ENCODE measurements around the gene FBXO5. TPM values are rescaled to one million over a fixed set of nuclear protein-coding genes. Genes with fewer than 3 reads are reported as not detected.

Gene FBXO5, protein sequence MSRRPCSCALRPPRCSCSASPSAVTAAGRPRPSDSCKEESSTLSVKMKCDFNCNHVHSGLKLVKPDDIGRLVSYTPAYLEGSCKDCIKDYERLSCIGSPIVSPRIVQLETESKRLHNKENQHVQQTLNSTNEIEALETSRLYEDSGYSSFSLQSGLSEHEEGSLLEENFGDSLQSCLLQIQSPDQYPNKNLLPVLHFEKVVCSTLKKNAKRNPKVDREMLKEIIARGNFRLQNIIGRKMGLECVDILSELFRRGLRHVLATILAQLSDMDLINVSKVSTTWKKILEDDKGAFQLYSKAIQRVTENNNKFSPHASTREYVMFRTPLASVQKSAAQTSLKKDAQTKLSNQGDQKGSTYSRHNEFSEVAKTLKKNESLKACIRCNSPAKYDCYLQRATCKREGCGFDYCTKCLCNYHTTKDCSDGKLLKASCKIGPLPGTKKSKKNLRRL
- total RNA-seq (2014; rRNA removed; shearing (Covaris generic)), result 68.7 and 87.5 TPM in 2 replicates

DNA sequence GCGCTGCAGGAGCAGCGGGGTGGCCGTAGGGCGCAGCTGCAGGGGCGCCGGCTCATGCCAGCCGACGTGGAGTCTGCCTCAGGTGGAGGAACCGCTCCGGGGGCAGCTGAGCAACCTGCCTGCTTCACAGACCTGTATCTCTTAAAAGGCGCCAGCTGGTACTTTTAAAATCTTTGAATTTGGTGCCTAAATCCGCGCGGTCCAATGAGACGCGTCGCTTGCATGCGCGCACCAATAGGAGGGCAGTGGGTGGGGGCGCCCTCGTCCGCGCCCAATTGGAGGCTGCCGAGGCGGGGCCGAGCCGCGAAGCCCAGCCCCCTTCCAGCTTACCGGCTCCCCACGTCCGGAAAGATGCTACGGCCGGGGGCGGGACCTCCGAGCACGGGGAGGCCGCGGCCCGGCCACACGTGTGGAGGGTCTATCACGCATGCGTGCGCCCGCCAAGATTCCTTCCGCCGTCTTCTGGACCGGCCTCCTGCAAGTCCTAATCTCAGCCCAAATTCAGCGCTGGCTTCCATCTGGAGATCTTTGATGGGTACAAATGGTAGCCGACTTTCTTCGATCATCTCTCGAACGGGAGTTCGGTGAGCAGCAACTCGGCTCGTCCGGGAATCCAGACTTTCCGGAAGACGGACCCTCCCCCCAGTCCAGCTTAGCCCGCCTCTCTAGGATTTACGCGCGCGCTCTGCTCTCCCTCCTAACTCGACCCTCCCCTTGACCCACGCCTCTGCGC is at the start of gene FBXO5:
FBXO5 (minus strand) TSS at position 138 of the 733 bp plus-strand sequence; CDS start at position 56, 82 bp downstream.
- Histone ChIP-seq H3K9me3 (replicated peaks) (no peaks in the 10 kb centered on the region), H3K4me3 (peak within 1 kb of the TSS; percentile 82), H3K27ac (peak within 1 kb of the TSS; percentile 86), H3K4me1 (replicated peaks) (peaks cover 33% of the 10 kb centered on the region), H3K36me3 (peaks cover 56% of the 10 kb centered on the region), H3K27me3 (replicated peaks) (no peaks in the 10 kb centered on the region)
- DNase-seq (ENCODE audit: low read depth in 1 of 2, low spot score in 2 of 2), result peak; percentile 98 to 100

DNA sequence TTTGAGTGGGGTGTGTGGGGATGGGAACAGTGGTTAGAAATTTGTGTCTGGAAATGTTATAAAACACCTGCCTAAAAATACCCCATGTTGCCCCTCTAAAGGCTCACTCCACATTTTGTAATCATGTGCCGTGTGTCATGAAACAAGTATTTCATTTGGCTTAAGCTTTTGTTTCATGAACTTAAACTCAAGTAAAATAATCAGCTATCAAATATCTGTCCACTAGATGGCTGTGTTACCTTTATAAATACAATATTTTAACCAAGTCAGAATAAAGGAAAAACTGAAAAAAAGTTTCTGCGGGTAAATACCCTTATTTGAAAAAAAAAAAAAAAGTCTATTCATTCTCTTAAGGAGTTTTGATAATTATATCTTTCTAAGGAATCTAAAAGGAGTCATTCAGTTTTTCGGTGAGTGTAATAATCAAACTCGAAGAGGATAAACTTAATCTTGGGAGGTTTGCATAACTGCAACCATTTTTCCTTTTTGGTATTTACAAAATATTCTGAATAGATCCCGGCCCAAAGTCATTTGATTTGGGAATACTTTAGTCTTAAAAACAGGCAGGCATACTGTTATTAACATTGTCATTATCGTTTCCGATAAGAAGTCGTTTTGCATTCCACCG is 49.5 kb upstream of the FBXO5 start:
- Histone ChIP-seq H3K36me3 (no peaks in the 10 kb centered on the region), H3K27ac (peak overlapping the region; percentile 17), H3K9me3 (replicated peaks) (no peaks in the 10 kb centered on the region), H3K27me3 (replicated peaks) (no peaks in the 10 kb centered on the region), H3K4me1 (replicated peaks) (peaks cover 37% of the 10 kb centered on the region), H3K4me3 (no peak overlapping the region)
- peak in 1 of 2 experiments; percentile 49 for DNase-seq (ENCODE audit: low read depth in 1 of 2, low spot score in 2 of 2)

DNA sequence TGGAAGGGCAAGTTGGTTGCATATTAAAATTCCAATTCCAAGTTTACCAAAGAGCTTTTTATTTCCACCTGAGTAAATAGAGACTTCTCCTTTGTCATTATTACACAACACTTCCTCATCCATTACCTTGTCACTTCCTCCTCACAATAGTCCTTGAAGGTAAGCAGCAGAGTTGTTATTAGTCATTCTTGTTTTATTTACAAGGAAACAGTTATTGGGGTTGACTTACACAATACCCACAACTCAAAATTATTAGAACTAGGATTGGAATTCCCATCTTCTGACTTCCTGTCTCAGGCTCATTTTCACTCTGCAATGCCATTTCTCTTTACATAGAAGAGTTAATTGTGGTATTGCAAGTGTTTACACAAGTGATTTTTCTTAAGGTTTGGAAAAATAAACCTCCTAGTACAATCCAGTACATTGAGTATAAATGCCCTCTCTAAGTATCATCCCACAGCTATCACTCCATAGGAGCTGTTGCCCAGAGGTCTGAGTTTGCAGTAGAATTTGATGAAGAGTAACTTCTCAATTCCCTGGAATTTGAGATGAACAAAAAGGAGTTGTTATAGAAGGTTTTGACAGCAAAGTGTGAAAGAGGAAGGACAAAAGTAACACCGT is 48.6 kb upstream of the FBXO5 start:
- Histone ChIP-seq H3K27me3 (replicated peaks) (no peaks in the 10 kb centered on the region), H3K27ac (peak overlapping the region; percentile 17), H3K9me3 (replicated peaks) (no peaks in the 10 kb centered on the region), H3K36me3 (no peaks in the 10 kb centered on the region), H3K4me1 (replicated peaks) (peaks cover 37% of the 10 kb centered on the region), H3K4me3 (no peak overlapping the region)
- peak in 1 of 2 experiments; percentile 54 for DNase-seq (ENCODE audit: low read depth in 1 of 2, low spot score in 2 of 2)

DNA sequence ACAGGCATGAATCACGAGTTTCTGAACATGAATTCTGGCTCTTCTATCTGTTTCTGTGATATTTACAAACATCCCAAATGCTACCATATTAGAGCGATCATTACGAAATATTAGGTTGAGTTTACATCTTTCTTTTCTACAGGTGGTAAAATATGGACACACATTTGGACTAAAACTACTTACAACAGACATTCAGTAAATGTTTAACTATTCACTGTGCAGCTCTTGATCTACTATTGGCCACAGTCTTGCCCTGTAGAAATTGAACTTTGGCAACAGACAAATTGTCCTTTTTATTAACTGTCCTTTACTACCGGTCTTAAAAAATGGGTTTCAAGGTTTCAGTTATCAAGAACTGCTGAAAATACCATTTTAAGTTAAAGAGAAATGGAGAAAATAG is 46.1 kb upstream of the FBXO5 start:
- H3K4me3 ChIP-seq, result no peak overlapping the region
- no peak for DNase-seq (ENCODE audit: low read depth in 1 of 2, low spot score in 2 of 2)
- H3K9me3 ChIP-seq (replicated peaks), result no peaks in the 10 kb centered on the region
- H3K4me1 ChIP-seq (replicated peaks), result peaks cover 37% of the 10 kb centered on the region
- peak overlapping the region; percentile 25; the same call in 1 of the 2 replicates for H3K27ac ChIP-seq
- H3K27me3 ChIP-seq (replicated peaks), result no peaks in the 10 kb centered on the region
- H3K36me3 ChIP-seq, result no peaks in the 10 kb centered on the region

DNA sequence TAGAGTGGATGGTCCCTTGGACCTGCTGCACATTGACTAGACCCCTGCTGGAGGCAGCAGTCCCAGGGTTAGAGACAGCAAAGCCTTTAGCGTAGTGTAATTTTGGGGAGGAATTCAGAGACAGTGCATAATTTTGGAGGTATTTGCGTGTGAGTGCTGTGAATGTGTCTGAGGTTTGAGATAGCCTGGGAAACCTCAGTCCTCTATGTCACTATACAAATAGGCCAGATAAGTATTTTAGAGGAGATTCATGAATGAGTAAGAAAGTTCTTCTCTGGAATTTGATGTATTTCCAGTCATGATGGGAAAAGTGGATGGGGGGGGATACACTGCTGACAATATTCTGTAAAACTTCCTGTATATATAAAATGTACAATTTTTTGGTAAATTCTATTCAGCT is 45.4 kb upstream of the FBXO5 start:
- no peaks in the 10 kb centered on the region for H3K27me3 ChIP-seq (replicated peaks)
- peak in 1 of 2 experiments; percentile 26 for DNase-seq (ENCODE audit: low read depth in 1 of 2, low spot score in 2 of 2)
- peaks cover 37% of the 10 kb centered on the region for H3K4me1 ChIP-seq (replicated peaks)
- no peaks in the 10 kb centered on the region for H3K9me3 ChIP-seq (replicated peaks)
- no peak overlapping the region for H3K4me3 ChIP-seq
- H3K36me3 ChIP-seq, result no peaks in the 10 kb centered on the region
- peak overlapping the region; percentile 25; the same call in 1 of the 2 replicates for H3K27ac ChIP-seq

DNA sequence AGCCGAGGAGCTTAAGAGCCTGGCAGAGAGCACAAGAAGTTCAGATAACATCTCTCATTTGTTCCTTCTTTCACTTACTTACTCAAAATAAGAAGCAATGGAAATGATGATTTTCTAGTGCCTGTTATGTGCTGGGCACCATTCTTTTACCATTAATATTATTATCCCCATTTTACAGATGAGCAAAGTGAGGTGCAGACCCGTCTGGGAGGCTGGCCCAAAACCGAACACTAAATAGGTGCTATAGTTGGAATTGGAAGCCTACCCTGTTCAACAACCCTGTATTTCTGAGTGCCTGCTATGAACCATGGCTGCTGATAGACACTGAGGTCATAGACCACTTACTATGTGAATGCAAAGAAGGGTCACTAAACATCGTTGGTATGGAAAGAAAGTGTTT is 44.6 kb upstream of the FBXO5 start:
- H3K36me3 ChIP-seq, result no peaks in the 10 kb centered on the region

DNA sequence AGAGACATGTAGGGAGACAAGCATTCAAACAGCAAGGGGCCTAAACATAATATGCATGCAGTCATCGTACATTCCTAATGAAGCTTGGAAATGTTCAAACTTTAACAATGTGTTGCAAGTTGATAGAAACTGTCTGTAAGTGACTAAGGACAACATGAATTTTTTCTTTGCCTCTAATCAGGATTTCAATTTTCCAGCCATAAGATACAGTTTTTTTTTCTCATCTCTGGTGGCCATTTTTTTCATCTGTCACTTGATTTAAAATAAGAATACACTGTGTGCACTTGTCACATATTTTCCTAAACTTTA is 41.8 kb upstream of the FBXO5 start:
- no peaks in the 10 kb centered on the region for H3K27me3 ChIP-seq (replicated peaks)
- no peak for DNase-seq (ENCODE audit: low read depth in 1 of 2, low spot score in 2 of 2)
- no peaks in the 10 kb centered on the region for H3K36me3 ChIP-seq
- H3K27ac ChIP-seq, result no peak overlapping the region
- H3K4me3 ChIP-seq, result no peak overlapping the region
- no peaks in the 10 kb centered on the region for H3K9me3 ChIP-seq (replicated peaks)
- peaks cover 13% of the 10 kb centered on the region for H3K4me1 ChIP-seq (replicated peaks)

More for the DNA sequence above, 44.6 kb upstream of the FBXO5 start:
- Histone ChIP-seq H3K27ac (no peak overlapping the region), H3K4me1 (replicated peaks) (peaks cover 37% of the 10 kb centered on the region), H3K9me3 (replicated peaks) (no peaks in the 10 kb centered on the region), H3K27me3 (replicated peaks) (no peaks in the 10 kb centered on the region), H3K4me3 (no peak overlapping the region)
- no peak for DNase-seq (ENCODE audit: low read depth in 1 of 2, low spot score in 2 of 2)

DNA sequence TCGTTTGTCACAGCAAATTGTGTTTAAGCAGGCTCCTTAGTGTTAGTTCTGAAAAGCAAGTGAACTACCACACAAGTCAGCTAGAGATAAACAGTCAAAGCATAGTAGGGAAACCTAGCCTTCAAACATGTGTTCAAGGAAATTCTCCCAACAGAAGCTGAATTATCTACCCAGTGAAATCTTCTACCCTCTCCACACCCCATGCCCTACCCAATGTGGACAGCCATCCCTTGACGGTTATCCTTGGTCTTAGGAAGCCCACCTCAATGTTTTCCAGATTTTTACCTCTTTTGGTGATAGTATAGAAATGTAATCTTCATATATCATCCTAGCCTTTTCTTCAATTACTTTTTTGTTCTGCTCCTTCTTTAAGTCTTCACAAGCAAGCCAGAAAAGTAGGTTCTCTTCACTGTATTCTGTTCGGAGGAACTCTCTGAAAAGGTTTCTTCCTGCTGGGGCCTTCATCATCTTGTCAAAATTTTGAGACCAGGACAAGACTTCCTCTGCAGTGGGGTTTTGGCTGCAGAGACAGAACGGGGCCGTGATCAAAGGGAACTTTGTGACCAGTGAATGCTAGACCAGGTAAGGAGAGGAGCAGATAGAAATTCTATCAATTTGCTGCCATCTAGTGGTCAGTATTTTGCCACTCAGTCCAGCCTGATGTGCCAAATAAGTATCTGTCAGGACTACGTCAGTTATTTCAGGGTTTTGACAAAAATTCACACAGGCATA is 41.3 kb upstream of the FBXO5 start:
- peaks cover 13% of the 10 kb centered on the region for H3K4me1 ChIP-seq (replicated peaks)
- DNase-seq (ENCODE audit: low read depth in 1 of 2, low spot score in 2 of 2), result peak in 1 of 2 experiments; percentile 57
- H3K4me3 ChIP-seq, result no peak overlapping the region
- no peak overlapping the region for H3K27ac ChIP-seq
- H3K36me3 ChIP-seq, result no peaks in the 10 kb centered on the region
- H3K9me3 ChIP-seq (replicated peaks), result no peaks in the 10 kb centered on the region
- no peaks in the 10 kb centered on the region for H3K27me3 ChIP-seq (replicated peaks)

DNA sequence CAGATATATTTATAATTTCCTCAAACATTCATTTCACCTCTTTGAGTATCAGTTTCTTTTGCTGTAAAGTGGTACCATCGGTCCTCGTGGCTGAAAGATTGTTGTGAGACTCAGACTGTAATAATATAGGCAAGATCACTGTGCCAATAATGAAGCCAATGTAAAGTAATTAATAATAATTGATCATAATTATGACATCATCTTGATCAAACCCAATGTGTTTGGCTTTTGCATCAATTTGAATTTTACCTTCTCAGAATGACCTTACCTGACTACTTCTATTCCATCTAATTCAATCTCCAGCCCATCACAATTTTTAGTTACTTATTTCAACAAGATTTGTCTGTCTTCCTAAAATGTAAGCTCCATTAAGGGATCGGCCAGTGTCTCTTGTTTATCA is 35.5 kb upstream of the FBXO5 start:
- no peak for DNase-seq (ENCODE audit: low read depth in 1 of 2, low spot score in 2 of 2)

DNA sequence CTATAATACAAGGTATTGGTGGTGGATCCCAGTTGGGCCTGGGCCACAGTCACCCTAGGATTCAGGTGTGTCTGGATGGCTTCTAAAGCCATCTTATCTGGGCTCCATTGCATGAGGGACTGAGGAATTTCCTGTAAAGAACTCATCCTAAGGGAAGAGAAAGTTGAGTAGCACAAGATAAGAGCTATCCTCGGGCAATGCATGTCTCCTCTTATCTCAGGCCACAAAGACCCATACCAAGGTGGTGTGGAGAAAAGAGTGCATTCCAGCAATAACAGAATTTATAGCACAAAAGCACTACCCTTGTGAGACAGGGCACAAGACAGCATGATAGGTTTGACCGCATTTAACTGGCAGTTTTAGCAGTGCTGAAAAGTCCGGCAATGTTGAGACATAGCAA is 34.0 kb upstream of the FBXO5 start:
- Histone ChIP-seq H3K27ac (no peak overlapping the region), H3K4me3 (no peak overlapping the region), H3K36me3 (no peaks in the 10 kb centered on the region), H3K27me3 (replicated peaks) (no peaks in the 10 kb centered on the region), H3K9me3 (replicated peaks) (no peaks in the 10 kb centered on the region), H3K4me1 (replicated peaks) (peaks cover 5% of the 10 kb centered on the region; the same call in 1 of the 2 replicates)
- no peak for DNase-seq (ENCODE audit: low read depth in 1 of 2, low spot score in 2 of 2)

More for the DNA sequence above, 35.5 kb upstream of the FBXO5 start:
- H3K27me3 ChIP-seq (replicated peaks), result no peaks in the 10 kb centered on the region
- H3K9me3 ChIP-seq (replicated peaks), result no peaks in the 10 kb centered on the region
- H3K36me3 ChIP-seq, result no peaks in the 10 kb centered on the region
- H3K4me1 ChIP-seq (replicated peaks), result peaks cover 5% of the 10 kb centered on the region; the same call in 1 of the 2 replicates
- H3K27ac ChIP-seq, result no peak overlapping the region
- H3K4me3 ChIP-seq, result no peak overlapping the region

DNA sequence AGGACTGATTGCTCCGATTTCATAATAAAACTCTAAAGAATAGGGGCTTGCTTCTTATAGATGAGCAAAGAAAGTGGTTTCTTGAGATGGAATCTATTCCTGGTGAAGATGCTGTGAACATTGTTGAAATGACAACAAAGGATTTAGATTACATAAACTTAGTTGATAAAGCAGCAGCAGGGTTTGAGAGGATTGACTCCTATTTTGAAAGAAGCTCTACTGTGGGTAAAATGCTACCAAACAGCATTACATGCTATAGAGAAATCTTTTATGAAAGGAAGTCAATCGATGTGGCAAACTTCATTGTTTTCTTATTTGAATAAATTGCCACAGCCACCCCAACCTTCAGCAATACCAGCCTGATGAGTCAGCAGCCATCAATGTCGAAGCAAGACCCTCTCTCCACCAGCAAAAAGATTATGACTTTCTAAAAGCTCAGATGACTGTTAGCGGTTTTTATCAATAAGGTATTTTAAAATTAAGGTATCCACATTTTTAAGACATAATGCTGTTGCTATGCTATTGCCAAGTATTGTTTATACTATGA is 32.3 kb upstream of the FBXO5 start:
- no peak overlapping the region for H3K4me3 ChIP-seq
- no peak for DNase-seq (ENCODE audit: low read depth in 1 of 2, low spot score in 2 of 2)
- H3K27me3 ChIP-seq (replicated peaks), result no peaks in the 10 kb centered on the region
- H3K36me3 ChIP-seq, result no peaks in the 10 kb centered on the region
- H3K27ac ChIP-seq, result no peak overlapping the region
- no peaks in the 10 kb centered on the region for H3K9me3 ChIP-seq (replicated peaks)
- H3K4me1 ChIP-seq (replicated peaks), result peaks cover 5% of the 10 kb centered on the region; the same call in 1 of the 2 replicates

DNA sequence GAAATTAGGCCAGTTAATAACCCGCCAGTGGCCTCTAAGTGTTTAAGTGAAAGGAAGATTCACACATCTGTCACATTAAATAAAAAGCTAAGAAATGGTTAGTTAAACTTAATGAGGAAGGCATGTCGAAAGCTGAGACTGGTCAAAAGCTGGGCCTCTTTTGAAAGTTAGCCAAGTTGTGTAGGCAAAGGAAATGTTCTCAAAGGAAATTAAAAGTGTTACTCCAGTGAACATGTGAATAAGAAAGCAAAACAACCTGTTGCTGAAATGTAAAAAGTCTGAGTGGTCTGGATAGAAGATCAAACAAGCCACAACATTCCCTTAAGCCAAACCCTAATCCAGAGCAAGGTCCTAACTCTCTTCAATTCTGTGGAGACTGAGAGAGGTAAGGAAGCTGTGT is 30.6 kb upstream of the FBXO5 start:
- H3K4me3 ChIP-seq, result no peak overlapping the region
- peaks cover 5% of the 10 kb centered on the region; the same call in 1 of the 2 replicates for H3K4me1 ChIP-seq (replicated peaks)
- no peak overlapping the region for H3K27ac ChIP-seq
- no peaks in the 10 kb centered on the region for H3K36me3 ChIP-seq
- H3K9me3 ChIP-seq (replicated peaks), result no peaks in the 10 kb centered on the region
- no peaks in the 10 kb centered on the region for H3K27me3 ChIP-seq (replicated peaks)
- no peak for DNase-seq (ENCODE audit: low read depth in 1 of 2, low spot score in 2 of 2)

DNA sequence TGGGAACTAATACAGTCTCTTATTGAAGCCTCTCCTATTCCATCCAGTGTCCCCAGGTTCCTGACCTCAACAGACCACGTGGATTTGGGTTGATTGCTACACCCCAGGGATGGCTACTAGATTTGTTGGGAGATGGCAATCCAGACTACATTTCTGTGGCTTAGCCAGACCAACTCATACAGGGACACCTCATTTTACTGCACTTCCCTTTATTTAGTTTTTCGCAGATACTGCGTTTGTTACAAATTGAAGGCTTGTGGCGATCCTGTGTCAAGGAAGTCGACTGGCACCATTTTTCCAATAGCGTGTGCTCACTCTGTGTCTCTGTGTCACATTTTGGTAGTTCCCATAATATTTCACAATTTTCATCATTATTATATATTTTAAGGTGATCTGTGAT is 30.0 kb upstream of the FBXO5 start:
- H3K4me1 ChIP-seq (replicated peaks), result peaks cover 5% of the 10 kb centered on the region; the same call in 1 of the 2 replicates
- H3K36me3 ChIP-seq, result no peaks in the 10 kb centered on the region
- H3K27ac ChIP-seq, result no peak overlapping the region
- no peak overlapping the region for H3K4me3 ChIP-seq
- no peaks in the 10 kb centered on the region for H3K27me3 ChIP-seq (replicated peaks)
- no peaks in the 10 kb centered on the region for H3K9me3 ChIP-seq (replicated peaks)
- no peak for DNase-seq (ENCODE audit: low read depth in 1 of 2, low spot score in 2 of 2)

Measured in SJSA1 (cell line).